AG08395 (cell line): ENCODE measurements around the gene DHRS7B.
"Not testable (repeated sequence)": the region's sequence is repeated elsewhere in the genome, so short reads cannot be mapped to it uniquely, and the experiment has no call there.

ENCODE experiments used
- DNase-seq: peaks from one replicate; pipeline ENCODE4 v3.0.0; 2012; ENCODE audit warnings: mixed read lengths, low spot score

Gene DHRS7B

GRCh38 chr17:21108651-21109050, 18.1 kb upstream of the DHRS7B start:
- DNase-seq = no peak

GRCh38 chr17:21113049-21113690, 13.6 kb upstream of the DHRS7B start:
- no peak for DNase-seq

GRCh38 chr17:21113716-21114115, 13.0 kb upstream of the DHRS7B start:
- DNase-seq = no peak

GRCh38 chr17:21114791-21115190, 12.0 kb upstream of the DHRS7B start:
- DNase-seq = not testable (repeated sequence)

- DNase-seq = peak; percentile 67
Measured at GRCh38 chr17:21119247-21119918, 7.4 kb upstream of the DHRS7B start.

GRCh38 chr17:21119919-21120249, 6.9 kb upstream of the DHRS7B start:
- DNase-seq = no peak

- DNase-seq = no peak
Measured at GRCh38 chr17:21124086-21124485, 2.7 kb upstream of the DHRS7B start.

- not testable (repeated sequence) for DNase-seq
Measured at GRCh38 chr17:21124517-21124916, 2.2 kb upstream of the DHRS7B start.

GRCh38 chr17:21125862-21126261, 902 bp upstream of the DHRS7B start:
- DNase-seq = no peak

- DNase-seq = no peak
Measured at GRCh38 chr17:21127509-21128077, 829 bp downstream of the DHRS7B start.

GRCh38 chr17:21129023-21129681, 2.4 kb downstream of the DHRS7B start:
- DNase-seq = peak; percentile 77

GRCh38 chr17:21131137-21131536, 4.4 kb downstream of the DHRS7B start:
- DNase-seq = no peak

GRCh38 chr17:21132428-21132827, 5.7 kb downstream of the DHRS7B start:
- no peak for DNase-seq

GRCh38 chr17:21134559-21134958, 7.8 kb downstream of the DHRS7B start:
- no peak for DNase-seq

GRCh38 chr17:21140911-21141310, 14.1 kb downstream of the DHRS7B start:
- no peak for DNase-seq

GRCh38 chr17:21141331-21141730, 14.6 kb downstream of the DHRS7B start:
- no peak for DNase-seq

GRCh38 chr17:21142065-21142464, 15.3 kb downstream of the DHRS7B start:
- DNase-seq = not testable (repeated sequence)

GRCh38 chr17:21143695-21144094, 16.9 kb downstream of the DHRS7B start:
- no peak for DNase-seq

GRCh38 chr17:21144299-21144698, 17.5 kb downstream of the DHRS7B start:
- not testable (repeated sequence) for DNase-seq

GRCh38 chr17:21146362-21147015, 19.7 kb downstream of the DHRS7B start:
- DNase-seq = no peak

GRCh38 chr17:21149621-21150020, 22.9 kb downstream of the DHRS7B start:
- no peak for DNase-seq

GRCh38 chr17:21152731-21153130, 26.0 kb downstream of the DHRS7B start:
- DNase-seq = no peak
